Measurements from ENCODE around the gene MITF.

DNA sequence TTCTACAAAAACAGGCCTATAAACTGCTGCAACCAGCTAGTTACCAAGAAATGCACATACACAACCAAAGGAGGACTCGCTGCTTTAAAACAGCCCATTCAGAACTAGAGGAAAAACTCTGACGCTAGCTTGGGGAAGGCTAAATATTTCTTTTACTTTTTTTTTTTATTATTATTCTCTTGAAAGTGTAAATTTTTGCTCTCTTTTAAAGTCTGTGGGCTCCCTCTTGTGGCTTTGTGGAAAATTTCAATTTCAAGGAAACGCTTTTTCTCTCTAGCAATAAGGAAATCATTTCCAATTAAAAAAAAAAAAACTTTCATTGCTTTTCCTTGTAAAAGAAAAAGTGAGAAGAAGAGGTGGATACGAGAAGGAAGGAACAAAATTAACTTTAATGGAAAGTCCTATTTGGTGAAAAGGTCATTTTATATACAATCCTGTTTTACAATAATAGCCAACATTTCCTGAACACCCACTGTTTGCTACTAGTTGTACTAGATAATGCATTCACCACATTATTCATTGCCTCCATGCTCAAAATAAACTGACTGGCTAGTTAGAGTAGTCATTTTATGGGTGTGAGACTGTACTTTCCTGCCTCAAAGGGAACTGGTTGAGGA lies 209.1 kb downstream of the MITF start:
- TF ChIP-seq CTCF (IDR thresholded peaks at IDR 0.05 in 8 of 11, conservative IDR thresholded peaks at IDR 0.05 in 3 of 11): peak in 8 of 11 experiments; percentile 14 to 58 (median 44)
- TF ChIP-seq POLR2A (IDR thresholded peaks at IDR 0.05): no peak
- no peak for TF ChIP-seq POLR2AphosphoS5 (IDR thresholded peaks at IDR 0.05)

All from spleen (tissue), 7 donors.